Activated naive CD4-positive, alpha-beta T cell treated with anti-CD3 and anti-CD28 coated beads, Interleukin-2, amount 10 ng/mL, durations not matched to agents 7 days and 5 days (primary cell): ENCODE data around the gene ALK.

Experiments
- CTCF ChIA-PET: fragments of 350-600 bp; sonication (Branson Sonifier 250); formaldehyde crosslinking; loops from one replicate; lab custom pipeline; 2021; ENCODE audit warnings: antibody characterized with exemption; lab: Charles Lee
- DNase-seq: peaks from one replicate; pipeline ENCODE4 v3.0.0-alpha.2; 2020
- H3K27ac Mint-ChIP-seq: one replicate; pipeline ENCODE4 v1.8.0; 2021; ENCODE audit warnings: mild to moderate bottlenecking, moderate library complexity, mixed read lengths
- H3K27me3 Mint-ChIP-seq: one replicate; pipeline ENCODE4 v1.8.0; 2021; ENCODE audit warnings: mild to moderate bottlenecking, mixed read lengths
- H3K36me3 Mint-ChIP-seq: one replicate; pipeline ENCODE4 v1.8.0; 2021; ENCODE audit warnings: mixed read lengths
- H3K4me1 Mint-ChIP-seq: one replicate; pipeline ENCODE4 v1.8.0; 2021; ENCODE audit warnings: mixed read lengths
- H3K4me3 Mint-ChIP-seq: one replicate; pipeline ENCODE4 v1.8.0; 2021; ENCODE audit warnings: mild to moderate bottlenecking, moderate library complexity, mixed read lengths
- H3K9me3 Mint-ChIP-seq: one replicate; pipeline ENCODE4 v1.8.0; 2021; ENCODE audit warnings: mixed read lengths

The ALK gene

GRCh38 chr2:29583104-29583503, 338.3 kb downstream of the ALK start:
- no peak for DNase-seq
- Mint-ChIP-seq H3K4me3 (no peak overlapping the region), H3K9me3 (no peaks in the 10 kb centered on the region), H3K36me3 (no peaks in the 10 kb centered on the region), H3K27ac (no peak overlapping the region), H3K27me3 (no peaks in the 10 kb centered on the region), H3K4me1 (no peaks in the 10 kb centered on the region)
- CTCF ChIA-PET: interaction anchor here (0.7 kb wide), 1 partner anchor 508 kb away, joined by 3 read pairs; no protein-coding TSS in a partner anchor

GRCh38 chr2:29582062-29582461, 339.3 kb downstream of the ALK start:
- Mint-ChIP-seq H3K27ac (no peak overlapping the region), H3K36me3 (no peaks in the 10 kb centered on the region), H3K4me1 (no peaks in the 10 kb centered on the region), H3K27me3 (no peaks in the 10 kb centered on the region), H3K9me3 (no peaks in the 10 kb centered on the region), H3K4me3 (no peak overlapping the region)
- CTCF ChIA-PET: no interaction called here
- no peak for DNase-seq

- Mint-ChIP-seq H3K36me3 (no peaks in the 10 kb centered on the region), H3K4me1 (no peaks in the 10 kb centered on the region), H3K9me3 (no peaks in the 10 kb centered on the region), H3K4me3 (no peak overlapping the region), H3K27ac (no peak overlapping the region), H3K27me3 (peaks cover 5% of the 10 kb centered on the region)
- DNase-seq: no peak
- CTCF ChIA-PET: no interaction called here
Measured at GRCh38 chr2:29580223-29580622, 341.2 kb downstream of the ALK start.

DNA sequence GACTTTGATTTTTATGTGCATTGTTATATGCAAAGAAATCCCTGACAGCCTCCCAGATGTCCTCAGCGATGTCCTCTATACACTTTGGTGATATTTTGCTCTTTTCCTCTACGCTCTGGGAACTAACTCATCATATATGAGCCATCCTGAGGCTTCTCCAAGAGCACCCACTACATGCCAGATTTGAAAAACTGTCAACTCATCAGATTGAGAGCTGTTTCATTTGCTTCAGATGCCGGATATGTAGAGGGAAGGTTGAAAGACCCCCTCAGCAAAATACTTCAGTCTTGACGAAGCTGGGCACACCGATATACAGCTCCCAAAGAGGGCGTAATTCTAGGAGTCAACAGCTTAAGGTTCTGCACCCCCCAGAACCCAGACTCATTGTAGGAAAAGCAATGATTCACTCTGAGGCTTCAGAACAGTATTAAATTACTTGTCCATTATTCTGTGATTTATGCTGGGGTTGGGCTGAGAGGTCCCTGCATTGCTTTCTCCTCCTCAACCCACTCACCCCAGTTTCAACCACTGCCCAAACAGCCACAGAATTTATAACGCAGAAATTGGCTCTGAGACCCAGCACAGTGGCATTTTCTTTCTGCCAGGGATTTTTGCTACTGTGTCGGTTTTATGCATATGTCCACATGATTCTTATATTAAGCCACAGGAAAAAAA, 341.8 kb downstream of the ALK start:
- Mint-ChIP-seq H3K27me3 (peaks cover 5% of the 10 kb centered on the region), H3K4me3 (no peak overlapping the region), H3K4me1 (no peaks in the 10 kb centered on the region), H3K36me3 (no peaks in the 10 kb centered on the region), H3K27ac (no peak overlapping the region), H3K9me3 (no peaks in the 10 kb centered on the region)
- CTCF ChIA-PET: no interaction called here
- DNase-seq: no peak

DNA sequence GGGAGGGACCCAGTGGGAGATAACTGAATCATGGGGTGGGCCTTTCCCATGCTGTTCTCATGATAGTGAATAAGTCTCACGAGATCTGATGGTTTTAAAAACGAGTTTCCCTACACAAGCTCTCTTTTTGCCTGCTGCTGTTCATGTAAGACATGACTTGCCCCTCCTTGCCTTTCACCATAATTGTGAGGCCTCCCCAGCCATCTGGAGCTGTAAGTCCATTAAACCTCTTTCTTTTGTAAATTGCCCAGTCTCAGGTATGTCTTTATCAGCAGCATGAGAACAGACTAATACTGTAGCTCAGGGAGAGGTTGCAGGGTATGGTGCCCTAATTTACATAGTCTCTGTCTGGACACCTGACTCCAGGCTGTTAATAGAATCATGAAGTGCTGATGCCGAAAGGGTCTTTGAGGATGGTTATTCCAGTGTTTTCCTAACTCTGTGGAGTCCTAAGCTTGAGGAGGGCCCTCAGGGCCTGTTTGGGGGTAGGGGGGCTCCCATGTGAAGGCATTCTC, 343.2 kb downstream of the ALK start:
- Mint-ChIP-seq H3K27ac (no peak overlapping the region), H3K9me3 (no peaks in the 10 kb centered on the region), H3K4me3 (no peak overlapping the region), H3K27me3 (peaks cover 5% of the 10 kb centered on the region), H3K4me1 (no peaks in the 10 kb centered on the region), H3K36me3 (no peaks in the 10 kb centered on the region)
- no peak for DNase-seq
- CTCF ChIA-PET: no interaction called here

DNA sequence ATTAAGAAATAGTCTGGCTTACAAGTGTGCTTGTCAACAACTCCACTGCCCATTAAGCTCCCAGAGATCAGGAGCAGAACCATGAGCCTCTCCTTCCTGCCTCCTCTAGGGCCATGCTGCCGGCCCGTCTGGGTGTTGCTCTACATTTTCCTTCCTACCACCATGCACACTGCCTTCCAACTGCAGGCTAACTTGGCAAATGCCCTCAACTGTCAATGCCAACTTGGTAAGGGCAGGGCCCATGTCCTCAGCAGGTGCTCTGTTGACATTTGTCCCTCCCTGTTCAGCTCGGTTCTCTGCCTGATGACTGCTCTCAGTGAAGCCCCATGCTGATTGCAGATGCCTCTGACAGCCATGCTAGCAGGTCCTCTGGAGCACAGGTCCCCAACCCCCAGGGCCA, 345.2 kb downstream of the ALK start:
- H3K36me3 Mint-ChIP-seq: no peaks in the 10 kb centered on the region
- no peaks in the 10 kb centered on the region for H3K9me3 Mint-ChIP-seq
- no peak overlapping the region for H3K27ac Mint-ChIP-seq
- peaks cover 5% of the 10 kb centered on the region for H3K27me3 Mint-ChIP-seq
- no peaks in the 10 kb centered on the region for H3K4me1 Mint-ChIP-seq
- no peak overlapping the region for H3K4me3 Mint-ChIP-seq
- DNase-seq: no peak
- CTCF ChIA-PET: interaction anchor here (0.5 to 0.6 kb wide), 2 partner anchors 266 to 268 kb away, joined by 3 read pairs; no protein-coding TSS in a partner anchor

DNA sequence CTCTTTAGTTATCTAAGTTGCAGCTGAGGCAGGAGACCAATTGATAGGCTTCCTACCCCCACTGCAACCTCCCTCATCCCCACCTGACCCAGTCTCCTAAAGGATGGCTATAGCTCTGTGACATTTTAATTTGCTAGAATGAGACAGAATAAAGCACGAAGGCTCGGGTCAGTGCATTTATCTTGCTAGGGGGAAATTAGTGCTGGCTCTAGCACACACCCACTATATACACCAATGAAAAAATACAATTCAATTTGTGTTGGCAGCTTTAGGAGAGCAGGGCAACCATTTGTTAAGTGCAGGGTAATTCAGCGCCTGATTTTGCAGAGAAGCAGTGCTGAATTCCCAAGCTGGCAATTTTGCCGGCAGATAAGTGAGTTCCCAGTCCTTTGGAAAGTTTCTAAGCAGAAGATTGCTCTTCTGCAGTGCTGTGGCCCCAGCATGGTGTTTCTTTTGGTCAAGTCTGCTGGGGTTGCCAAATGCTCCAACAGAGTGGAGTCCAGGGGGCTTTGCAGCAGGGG, 346.0 kb downstream of the ALK start:
- no peak for DNase-seq
- Mint-ChIP-seq H3K9me3 (no peaks in the 10 kb centered on the region), H3K4me3 (no peak overlapping the region), H3K27me3 (peaks cover 5% of the 10 kb centered on the region), H3K4me1 (no peaks in the 10 kb centered on the region), H3K27ac (no peak overlapping the region), H3K36me3 (no peaks in the 10 kb centered on the region)
- CTCF ChIA-PET: interaction anchor here (0.6 kb wide), 1 partner anchor 267 kb away, joined by 3 read pairs; no protein-coding TSS in a partner anchor

DNA sequence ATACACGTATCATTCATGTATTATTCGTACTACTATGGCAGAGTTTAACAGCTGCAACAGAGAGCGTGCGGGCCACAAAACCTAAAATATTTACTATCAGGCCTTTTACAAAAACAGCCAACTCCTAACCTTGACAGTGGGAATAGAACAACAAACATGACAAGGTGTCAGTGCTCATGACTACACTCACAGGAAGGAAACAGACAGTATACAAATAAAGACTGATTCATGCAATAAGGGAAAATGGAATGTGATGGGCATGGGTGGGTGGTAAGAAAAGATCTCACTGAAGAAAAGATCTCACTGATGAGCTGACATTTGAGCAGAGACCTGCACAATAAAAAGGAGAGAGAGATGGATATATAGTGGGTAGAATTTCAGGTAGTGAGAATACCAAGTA, 347.8 kb downstream of the ALK start:
- CTCF ChIA-PET: no interaction called here
- no peaks in the 10 kb centered on the region for H3K4me1 Mint-ChIP-seq
- H3K9me3 Mint-ChIP-seq: no peaks in the 10 kb centered on the region
- H3K4me3 Mint-ChIP-seq: no peak overlapping the region
- H3K36me3 Mint-ChIP-seq: no peaks in the 10 kb centered on the region
- no peak for DNase-seq
- no peak overlapping the region for H3K27ac Mint-ChIP-seq
- H3K27me3 Mint-ChIP-seq: peaks cover 6% of the 10 kb centered on the region

DNA sequence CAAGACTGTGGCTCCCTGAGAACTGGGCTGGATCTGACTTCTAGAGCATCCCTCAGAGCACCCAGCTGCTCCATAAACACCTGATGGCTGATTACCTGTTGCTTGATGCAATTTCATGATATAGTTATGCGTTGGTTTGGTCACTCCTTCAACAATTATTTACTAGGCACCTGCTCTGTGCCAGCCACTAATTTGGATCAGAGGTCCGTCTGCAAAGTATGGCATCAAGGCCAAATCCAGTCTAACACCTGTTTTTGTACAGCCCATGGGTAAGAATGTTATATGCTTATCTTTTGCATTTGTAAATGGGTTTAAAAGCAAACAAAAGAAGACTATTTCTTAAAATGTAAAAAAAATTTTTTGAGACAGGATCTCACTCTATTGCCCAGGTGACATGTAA, 348.2 kb downstream of the ALK start:
- peaks cover 10% of the 10 kb centered on the region for H3K27me3 Mint-ChIP-seq
- no peak for DNase-seq
- CTCF ChIA-PET: no interaction called here
- no peaks in the 10 kb centered on the region for H3K36me3 Mint-ChIP-seq
- no peak overlapping the region for H3K27ac Mint-ChIP-seq
- no peaks in the 10 kb centered on the region for H3K9me3 Mint-ChIP-seq
- no peaks in the 10 kb centered on the region for H3K4me1 Mint-ChIP-seq
- no peak overlapping the region for H3K4me3 Mint-ChIP-seq

DNA sequence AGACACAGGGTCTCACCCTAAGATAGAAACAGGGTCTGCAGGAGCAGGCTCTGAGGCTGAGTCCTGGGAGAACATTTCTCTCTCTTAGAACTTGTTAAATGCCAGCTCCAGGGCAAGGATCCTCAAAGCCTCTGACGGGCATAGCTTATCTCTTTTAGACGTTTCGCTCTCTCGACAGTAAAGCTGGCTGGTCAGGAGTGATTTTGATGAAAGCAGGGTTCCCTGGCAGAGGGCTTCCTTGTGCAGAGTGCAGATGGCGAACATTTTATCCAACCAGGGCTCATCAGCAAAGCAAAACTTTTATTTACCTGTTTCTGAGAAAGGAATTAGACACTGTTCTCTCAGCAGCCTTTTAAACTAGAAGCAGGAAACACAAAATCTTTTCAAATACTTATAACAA, 350.8 kb downstream of the ALK start:
- Mint-ChIP-seq H3K9me3 (no peaks in the 10 kb centered on the region), H3K4me3 (no peak overlapping the region), H3K36me3 (no peaks in the 10 kb centered on the region), H3K27ac (no peak overlapping the region), H3K4me1 (no peaks in the 10 kb centered on the region), H3K27me3 (peaks cover 5% of the 10 kb centered on the region)
- no peak for DNase-seq
- CTCF ChIA-PET: no interaction called here

- Mint-ChIP-seq H3K27me3 (peaks cover 5% of the 10 kb centered on the region), H3K4me3 (no peak overlapping the region), H3K4me1 (no peaks in the 10 kb centered on the region), H3K36me3 (no peaks in the 10 kb centered on the region), H3K27ac (no peak overlapping the region), H3K9me3 (no peaks in the 10 kb centered on the region)
- CTCF ChIA-PET: no interaction called here
- no peak for DNase-seq
Measured at GRCh38 chr2:29567906-29568520, 353.4 kb downstream of the ALK start.

GRCh38 chr2:29563697-29564096, 357.7 kb downstream of the ALK start:
- CTCF ChIA-PET: no interaction called here
- Mint-ChIP-seq H3K9me3 (no peaks in the 10 kb centered on the region), H3K36me3 (no peaks in the 10 kb centered on the region), H3K4me1 (no peaks in the 10 kb centered on the region), H3K27me3 (peaks cover 5% of the 10 kb centered on the region), H3K4me3 (no peak overlapping the region), H3K27ac (no peak overlapping the region)
- no peak for DNase-seq

- CTCF ChIA-PET: no interaction called here
- Mint-ChIP-seq H3K27me3 (no peaks in the 10 kb centered on the region), H3K4me1 (no peaks in the 10 kb centered on the region), H3K36me3 (no peaks in the 10 kb centered on the region), H3K27ac (no peak overlapping the region), H3K9me3 (no peaks in the 10 kb centered on the region), H3K4me3 (no peak overlapping the region)
- no peak for DNase-seq
Measured at GRCh38 chr2:29562896-29563295, 358.5 kb downstream of the ALK start.

- Mint-ChIP-seq H3K4me3 (no peak overlapping the region), H3K27me3 (no peaks in the 10 kb centered on the region), H3K27ac (no peak overlapping the region), H3K4me1 (no peaks in the 10 kb centered on the region), H3K9me3 (no peaks in the 10 kb centered on the region), H3K36me3 (no peaks in the 10 kb centered on the region)
- CTCF ChIA-PET: no interaction called here
- no peak for DNase-seq
Measured at GRCh38 chr2:29562319-29562718, 359.1 kb downstream of the ALK start.

GRCh38 chr2:29561628-29562027, 359.8 kb downstream of the ALK start:
- CTCF ChIA-PET: no interaction called here
- DNase-seq: no peak
- Mint-ChIP-seq H3K36me3 (no peaks in the 10 kb centered on the region), H3K27ac (no peak overlapping the region), H3K27me3 (no peaks in the 10 kb centered on the region), H3K4me1 (no peaks in the 10 kb centered on the region), H3K9me3 (no peaks in the 10 kb centered on the region), H3K4me3 (no peak overlapping the region)
